Natural killer cell (primary cell): ENCODE data around the gene CTAG2. TPM values are rescaled to one million over a fixed set of nuclear protein-coding genes. Genes with fewer than 3 reads are reported as not detected.

Experiments
- ATAC-seq, 3 donors: fragments of 150-1000 bp in 2 of 3; fragments of 200-7000 bp in 1 of 3; cut with Tn5 transposase; 1 replicate in 1 of 3; 2 replicates in 2 of 3; pipeline ENCODE4 v1.10.0; 2021; ENCODE audit warnings: mild to moderate bottlenecking in 2 of 3, moderate library complexity in 2 of 3
- DNase-seq, 2 donors: peaks; one replicate each; pipeline versions ENCODE4 v3.0.0 to v3.0.0-alpha.2; 2013 to 2021; ENCODE audit warnings: mixed read lengths in 1 of 2
- H3K27ac ChIP-seq: one replicate; pipeline ENCODE4 v1.5.1; 2013; ENCODE audit warnings: mild to moderate bottlenecking, low read length
- H3K27me3 ChIP-seq: one replicate; pipeline ENCODE4 v1.6.1; 2013; ENCODE audit warnings: low read length; ENCODE audit not compliant: control insufficient read depth, insufficient read depth
- H3K36me3 ChIP-seq: one replicate; pipeline ENCODE4 v1.6.1; 2013; ENCODE audit warnings: low read length; ENCODE audit not compliant: control insufficient read depth, insufficient read depth
- H3K4me1 ChIP-seq: one replicate; pipeline ENCODE4 v1.6.1; 2013; ENCODE audit warnings: low read length; ENCODE audit not compliant: control insufficient read depth, insufficient read depth
- H3K4me3 ChIP-seq: one replicate; pipeline ENCODE4 v1.5.1; 2013; ENCODE audit warnings: low read length
- H3K9me3 ChIP-seq: one replicate; pipeline ENCODE4 v1.6.1; 2013; ENCODE audit warnings: low read length; ENCODE audit not compliant: control insufficient read depth, insufficient read depth
- H3K27ac Mint-ChIP-seq, 2 donors: one replicate each; pipeline ENCODE4 v1.8.0; 2022; ENCODE audit warnings: mild to moderate bottlenecking in 2 of 2, mixed read lengths in 2 of 2, moderate library complexity in 1 of 2
- H3K27me3 Mint-ChIP-seq, 2 donors: one replicate each; pipeline ENCODE4 v1.8.0; 2022; ENCODE audit warnings: low read depth in 2 of 2, mixed read lengths in 2 of 2
- H3K36me3 Mint-ChIP-seq: one replicate; pipeline ENCODE4 v1.8.0; 2022; ENCODE audit warnings: mixed read lengths
- H3K4me1 Mint-ChIP-seq, 2 donors: one replicate each; pipeline ENCODE4 v1.8.0; 2022; ENCODE audit warnings: mixed read lengths in 2 of 2
- H3K4me3 Mint-ChIP-seq: one replicate; pipeline ENCODE4 v1.8.0; 2022; ENCODE audit warnings: mild to moderate bottlenecking, moderate library complexity, mixed read lengths
- H3K9me3 Mint-ChIP-seq, 2 donors: one replicate each; pipeline ENCODE4 v1.8.0; 2022; ENCODE audit warnings: mixed read lengths in 2 of 2
- CTCF ChIP-seq: fragments of 200-600 bp; IDR thresholded peaks from one replicate; pipeline ENCODE4 v1.8.0; 2022; ENCODE audit warnings: antibody characterized with exemption
- WGBS: methylation state at CpG from one replicate; pipeline ENCODE4 v1.1.7; 2013; ENCODE audit warnings: missing lambda C conversion rate; ENCODE audit not compliant: insufficient coverage; 5-methylcytosine and 5-hydroxymethylcytosine counted together
- intact Hi-C: fragments of 100-400 bp; cut with micrococcal nuclease; formaldehyde crosslinking; loops from one replicate; pipeline ENCODE4 v1.14.2; 2022
- total RNA-seq, 4 donors: library from RNA; stranded (reverse); fragments of 120-200 nt in 1 of 4; gene quantifications; one replicate each; pipeline versions ENCODE4 v1.2.3 to v1.2.4, GENCODE V29; 2013 to 2022

CTAG2 gene
- total RNA-seq, 3 donors from 2014 or later (not counting 1 experiment from before 2014, with no cell fraction given), result not detected

DNA sequence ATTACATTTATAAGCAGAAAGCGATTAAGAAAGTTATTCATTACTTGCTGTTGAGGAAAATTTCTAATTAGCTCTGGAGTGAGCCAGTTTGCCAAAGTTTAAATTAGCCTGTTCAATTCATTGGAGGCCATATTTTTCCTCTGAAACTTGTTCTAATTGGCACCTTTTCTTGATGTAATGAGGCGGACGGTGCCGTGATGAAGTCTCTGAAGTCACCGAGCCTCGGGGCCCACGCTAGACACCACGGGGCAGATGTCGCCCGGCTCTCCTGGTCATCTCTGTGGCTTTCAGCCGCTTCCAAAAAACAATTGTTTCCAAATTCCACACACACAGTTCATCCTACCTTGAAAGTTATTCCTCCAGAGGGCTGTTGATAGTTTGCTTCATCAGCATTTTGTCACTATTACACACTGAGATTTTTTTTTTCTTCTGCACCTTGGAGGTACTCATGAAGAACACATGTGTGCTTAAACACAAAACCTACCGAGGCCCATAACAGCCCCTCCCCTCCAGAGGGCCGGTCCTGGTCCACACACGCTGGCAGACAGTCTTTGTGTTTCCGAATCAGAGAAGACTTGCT lies 3.9 kb upstream of the CTAG2 start:
- WGBS, result 95% methylated on average over 12 of the region's 15 CpGs
- ATAC-seq, result no peak
- Mint-ChIP-seq H3K36me3 (no peaks in the 10 kb centered on the region), H3K27me3 (no peaks in the 10 kb centered on the region), H3K4me1 (peaks cover 8 to 10% of the 10 kb centered on the region in 2 donors), H3K4me3 (no peak overlapping the region), H3K9me3 (no peaks in the 10 kb centered on the region), H3K27ac (no peak overlapping the region)
- H3K27ac ChIP-seq, result no peak overlapping the region
- no peaks in the 10 kb centered on the region for H3K4me1 ChIP-seq
- intact Hi-C loops, result no loop called here
- no peaks in the 10 kb centered on the region for H3K27me3 ChIP-seq
- no peak overlapping the region for H3K4me3 ChIP-seq
- H3K9me3 ChIP-seq, result no peaks in the 10 kb centered on the region
- DNase-seq, result no peak
- H3K36me3 ChIP-seq, result no peaks in the 10 kb centered on the region
- no peak for TF ChIP-seq CTCF

GRCh38 chrX:154655786-154656185 lies 2.4 kb upstream of the CTAG2 start:
- H3K4me3 Mint-ChIP-seq, result no peak overlapping the region
- DNase-seq, result no peak
- no peak for ATAC-seq
- intact Hi-C loops, result no loop called here
- Histone ChIP-seq H3K4me1 (no peaks in the 10 kb centered on the region), H3K27me3 (no peaks in the 10 kb centered on the region), H3K36me3 (no peaks in the 10 kb centered on the region), H3K27ac (no peak overlapping the region), H3K4me3 (no peak overlapping the region), H3K9me3 (no peaks in the 10 kb centered on the region)
- TF ChIP-seq CTCF, result no peak
- no peaks in the 10 kb centered on the region for H3K36me3 Mint-ChIP-seq
- H3K4me1 Mint-ChIP-seq, result peaks cover 8 to 10% of the 10 kb centered on the region in 2 donors
- H3K9me3 Mint-ChIP-seq, result no peaks in the 10 kb centered on the region
- no peaks in the 10 kb centered on the region for H3K27me3 Mint-ChIP-seq
- WGBS, result 90% methylated on average over 11 of the region's 11 CpGs
- no peak overlapping the region for H3K27ac Mint-ChIP-seq

DNA sequence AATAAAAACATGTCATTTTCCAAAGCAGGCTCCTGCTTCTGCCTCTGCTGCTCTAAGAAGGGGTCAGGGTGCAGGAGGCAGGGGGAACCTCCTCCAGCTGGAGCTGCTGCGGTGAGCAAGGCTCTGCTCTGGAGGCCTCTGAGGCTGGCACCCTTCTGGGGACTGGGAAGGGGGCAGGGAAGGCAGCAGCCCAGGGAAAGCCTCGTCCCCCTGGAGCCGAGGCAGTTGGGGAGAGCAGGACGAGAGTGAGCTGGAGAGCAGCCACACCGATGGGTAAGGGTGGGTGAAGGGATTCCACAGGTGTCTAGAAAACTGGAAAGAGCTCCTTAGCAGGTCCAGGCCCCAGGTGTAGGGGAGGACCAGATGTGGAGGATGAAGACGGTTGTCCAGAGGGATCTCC lies 2.0 kb upstream of the CTAG2 start:
- 85% methylated on average over 6 of the region's 6 CpGs for WGBS
- no peak overlapping the region for H3K4me3 Mint-ChIP-seq
- Histone ChIP-seq H3K27ac (no peak overlapping the region), H3K27me3 (no peaks in the 10 kb centered on the region), H3K36me3 (no peaks in the 10 kb centered on the region), H3K4me3 (no peak overlapping the region), H3K4me1 (no peaks in the 10 kb centered on the region), H3K9me3 (no peaks in the 10 kb centered on the region)
- H3K27me3 Mint-ChIP-seq, result no peaks in the 10 kb centered on the region
- no peak for DNase-seq
- TF ChIP-seq CTCF, result no peak
- peaks cover 8 to 10% of the 10 kb centered on the region in 2 donors for H3K4me1 Mint-ChIP-seq
- H3K27ac Mint-ChIP-seq, result no peak overlapping the region
- no peak for ATAC-seq
- intact Hi-C loops, result no loop called here
- no peaks in the 10 kb centered on the region for H3K36me3 Mint-ChIP-seq
- no peaks in the 10 kb centered on the region for H3K9me3 Mint-ChIP-seq

- 97% methylated on average over 11 of the region's 15 CpGs for WGBS
- no peak for TF ChIP-seq CTCF
- H3K36me3 ChIP-seq, result no peaks in the 10 kb centered on the region
- H3K36me3 Mint-ChIP-seq, result no peaks in the 10 kb centered on the region
- no peak overlapping the region for H3K4me3 ChIP-seq
- H3K27ac ChIP-seq, result no peak overlapping the region
- no peak for ATAC-seq
- no peaks in the 10 kb centered on the region for H3K9me3 Mint-ChIP-seq
- H3K4me3 Mint-ChIP-seq, result no peak overlapping the region
- no peak for DNase-seq
- H3K4me1 Mint-ChIP-seq, result peaks cover 8 to 10% of the 10 kb centered on the region in 2 donors
- no peaks in the 10 kb centered on the region for H3K27me3 ChIP-seq
- no peaks in the 10 kb centered on the region for H3K27me3 Mint-ChIP-seq
- H3K9me3 ChIP-seq, result no peaks in the 10 kb centered on the region
- no peak overlapping the region for H3K27ac Mint-ChIP-seq
- intact Hi-C loops, result no loop called here
- no peaks in the 10 kb centered on the region for H3K4me1 ChIP-seq
Observed at GRCh38 chrX:154654925-154655324, 1.5 kb upstream of the CTAG2 start.
